TTC549 (cell line): Measurements from ENCODE around the gene PITPNM2.

ENCODE experiments used
- FAIRE-seq: peaks from 2 replicates; lab custom pipeline; 2012; peaks lifted over from hg19 to GRCh38; lab: Jason Lieb, UNC

The PITPNM2 gene

GRCh38 chr12:123143736-123144461 is 7.0 kb downstream of the PITPNM2 start:
- no peak for FAIRE-seq

DNA sequence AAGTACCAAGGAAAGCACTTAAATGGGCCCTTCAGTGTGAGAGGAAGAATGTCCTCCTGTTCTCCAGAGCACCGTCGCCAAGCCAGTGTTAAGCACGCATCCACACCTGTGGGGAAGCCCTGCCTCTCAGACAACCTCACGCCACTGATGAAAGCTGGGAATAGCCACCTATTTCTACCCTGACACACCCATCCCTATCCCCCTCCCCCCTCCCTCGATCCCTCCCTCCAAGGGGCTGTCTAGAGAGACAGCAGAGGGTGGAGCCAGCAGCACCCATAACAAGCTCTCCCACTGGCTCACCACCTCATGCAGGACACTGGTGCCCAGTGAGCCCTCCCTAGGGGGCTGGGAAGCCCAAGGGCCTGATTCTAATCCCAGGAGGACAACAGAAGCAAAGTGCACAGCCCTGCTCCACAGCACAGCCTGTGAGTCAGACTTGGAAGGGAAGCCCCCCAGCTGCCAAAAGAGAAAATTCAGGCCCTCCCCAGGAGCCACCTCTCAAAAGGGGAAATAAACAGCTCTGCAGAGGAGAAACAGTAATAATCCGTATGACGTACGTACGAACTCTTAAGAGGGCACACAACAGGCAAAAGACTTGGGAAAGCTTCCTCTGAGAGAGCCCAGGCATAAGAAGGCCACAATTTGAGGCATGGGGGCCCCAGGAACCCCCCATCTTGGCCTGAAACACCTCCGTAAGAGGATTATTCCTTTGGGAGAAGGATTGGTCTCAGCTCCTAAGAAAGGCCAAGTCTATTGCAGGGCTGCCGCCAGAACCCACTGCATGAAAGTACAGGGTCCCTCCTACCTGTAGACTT is 7.8 kb downstream of the PITPNM2 start:
- no peak for FAIRE-seq

- no peak for FAIRE-seq
Observed at GRCh38 chr12:123142518-123142840, 8.4 kb downstream of the PITPNM2 start.

DNA sequence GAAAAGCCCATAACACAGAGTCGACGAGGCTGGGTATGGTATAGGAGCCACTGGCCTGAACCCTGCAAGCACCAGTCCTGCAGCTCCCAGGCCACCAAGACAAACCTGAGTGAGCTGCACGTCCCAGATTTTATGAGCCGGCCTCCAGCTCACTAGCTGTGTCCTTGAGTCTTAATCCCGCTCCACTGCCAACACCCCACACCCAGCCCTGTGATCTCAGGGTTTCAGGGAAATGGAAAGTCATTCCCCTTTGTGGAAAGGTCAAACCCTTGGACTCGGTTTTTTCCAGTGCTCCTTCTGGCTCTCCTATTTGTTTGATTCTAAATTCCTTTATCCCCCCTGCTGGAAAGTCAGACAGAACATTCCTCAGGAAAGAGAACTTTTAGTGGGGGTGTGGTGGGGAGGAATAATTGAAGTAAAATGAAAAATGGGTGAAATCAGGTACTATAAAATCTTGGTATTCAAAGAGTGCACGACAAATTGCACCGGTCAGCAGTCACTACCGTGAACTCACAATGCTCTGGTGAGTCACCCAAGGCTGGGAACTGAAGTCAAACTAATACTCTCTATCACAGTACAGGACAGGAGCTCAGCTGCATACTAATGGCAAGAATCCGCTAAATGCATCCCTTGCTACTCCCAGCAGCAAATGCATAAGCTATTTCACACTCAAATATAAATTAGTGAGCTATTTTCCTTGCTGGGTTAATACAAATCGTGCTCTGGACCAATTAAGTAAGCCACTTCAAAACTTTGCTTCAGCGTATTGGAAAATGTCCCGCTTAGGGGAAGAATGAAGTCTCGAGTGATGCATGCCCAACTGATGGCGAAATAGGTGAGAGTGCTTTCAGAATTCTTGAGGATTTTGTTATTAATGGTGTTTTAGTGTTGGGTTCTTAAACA is 9.0 kb downstream of the PITPNM2 start:
- FAIRE-seq = no peak

- no peak for FAIRE-seq
Observed at GRCh38 chr12:123140676-123141614, 9.9 kb downstream of the PITPNM2 start.

GRCh38 chr12:123139926-123140675 is 10.8 kb downstream of the PITPNM2 start:
- no peak for FAIRE-seq

- FAIRE-seq = no peak
Observed at GRCh38 chr12:123135688-123136087, 15.2 kb downstream of the PITPNM2 start.

DNA sequence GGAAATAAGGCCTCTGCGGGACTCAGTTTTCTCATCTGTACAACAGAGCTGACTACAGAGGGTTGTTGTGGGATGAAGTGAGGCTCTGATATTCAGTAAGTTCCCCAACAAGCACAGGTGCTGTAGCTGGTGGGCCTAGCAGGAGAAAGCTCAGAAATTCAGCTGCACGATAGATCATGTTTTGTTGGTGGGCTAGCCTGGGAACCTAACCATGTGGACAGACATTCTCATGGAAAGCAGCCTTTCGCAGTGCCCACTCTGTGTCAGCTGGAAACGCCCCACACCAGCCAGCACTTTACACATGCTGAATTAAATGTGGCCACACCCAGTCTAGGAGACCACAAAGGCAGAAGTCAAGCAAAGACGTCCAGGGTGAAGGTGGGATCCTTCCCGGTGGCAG is 16.1 kb downstream of the PITPNM2 start:
- FAIRE-seq = no peak

DNA sequence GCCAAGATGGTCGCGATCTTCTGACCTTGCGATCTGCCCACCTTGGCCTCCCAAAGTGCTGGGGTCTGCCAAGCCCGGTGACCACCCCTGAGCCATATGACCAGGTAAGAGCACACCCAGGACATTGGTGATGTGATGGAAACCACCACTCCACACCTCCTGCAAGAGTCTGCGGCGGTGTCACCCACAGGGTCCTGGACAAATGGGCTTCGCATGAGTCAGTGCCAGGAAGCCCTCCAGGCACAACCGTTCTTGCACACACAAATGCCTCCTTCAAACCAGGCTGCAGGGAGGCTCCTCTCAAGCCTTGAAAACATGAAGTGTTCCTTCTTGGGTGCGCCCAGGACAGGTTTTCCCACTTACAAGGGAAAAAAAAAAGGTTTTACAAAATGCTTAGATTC is 16.6 kb downstream of the PITPNM2 start:
- FAIRE-seq = no peak

DNA sequence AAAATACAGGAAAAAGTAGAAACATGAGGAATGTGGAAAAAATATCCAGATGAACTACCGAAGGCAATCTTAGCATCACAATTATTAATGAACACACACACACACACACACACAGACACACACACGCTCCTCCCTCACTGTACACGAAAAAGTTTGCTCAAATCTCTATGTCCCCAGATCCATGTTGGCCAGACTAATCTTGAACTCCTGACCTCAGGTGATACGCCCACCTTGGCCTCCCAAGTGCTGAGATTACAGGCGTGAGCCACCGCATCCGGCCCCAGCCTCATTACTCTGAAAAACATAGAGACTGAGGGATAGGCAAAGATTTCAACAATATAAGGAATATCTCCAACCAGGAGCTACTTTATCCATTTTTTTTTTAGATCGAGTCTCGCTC is 17.2 kb downstream of the PITPNM2 start:
- no peak for FAIRE-seq

GRCh38 chr12:123132951-123133619 is 17.8 kb downstream of the PITPNM2 start:
- no peak for FAIRE-seq

DNA sequence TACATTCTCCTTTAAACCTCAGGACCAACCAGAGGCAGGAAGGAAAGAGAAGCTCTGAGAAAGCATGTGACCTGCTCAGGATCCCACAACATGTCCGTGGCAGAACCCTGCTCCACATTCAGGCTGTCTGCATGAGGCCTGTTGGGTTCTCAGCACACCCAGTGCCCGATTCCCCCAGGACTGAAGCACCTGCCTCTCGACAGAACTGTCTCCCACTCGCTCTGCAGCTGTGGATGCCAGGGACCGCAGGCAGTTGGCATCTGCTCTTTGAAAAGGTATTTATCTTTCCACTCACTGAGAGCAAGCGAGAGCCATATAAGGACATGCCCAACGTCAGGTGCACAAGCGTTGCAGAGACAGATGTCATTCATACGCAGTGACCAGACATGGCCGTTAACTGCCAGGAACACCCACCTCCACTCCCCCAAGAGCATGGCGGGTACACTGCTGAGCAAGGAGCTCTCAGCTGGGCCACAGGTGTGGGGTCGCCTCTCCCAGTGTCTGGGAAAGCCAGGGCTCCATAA is 18.9 kb downstream of the PITPNM2 start:
- no peak for FAIRE-seq

DNA sequence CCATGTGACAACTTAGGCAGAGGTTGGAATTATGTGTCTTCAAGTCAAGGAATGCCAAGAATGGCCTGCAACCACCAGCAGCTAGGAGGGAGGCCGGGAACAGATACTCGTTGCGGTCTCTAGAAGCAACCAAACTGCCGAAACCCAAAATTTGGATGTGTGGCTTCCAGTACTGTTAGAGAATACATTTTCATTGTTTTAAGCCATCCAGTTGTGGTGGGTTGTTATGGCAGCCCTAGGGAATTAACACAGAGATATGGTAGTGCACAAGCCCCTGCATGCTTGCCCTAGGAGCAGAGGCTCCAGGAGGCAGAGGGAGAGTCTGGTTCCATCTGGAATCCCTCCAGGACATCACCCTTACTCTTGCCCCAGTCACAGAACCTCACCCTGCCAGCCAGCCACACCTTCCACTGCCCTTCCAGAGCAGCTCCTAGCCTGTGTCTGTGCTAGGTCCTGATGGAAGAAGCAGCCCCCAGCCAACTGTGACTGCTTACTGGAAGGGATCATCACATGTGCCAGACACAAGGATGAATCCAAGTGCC is 19.5 kb downstream of the PITPNM2 start:
- no peak for FAIRE-seq

GRCh38 chr12:123129621-123130020 is 21.3 kb downstream of the PITPNM2 start:
- no peak for FAIRE-seq

GRCh38 chr12:123127182-123127495 is 23.8 kb downstream of the PITPNM2 start:
- no peak for FAIRE-seq

GRCh38 chr12:123126294-123127181 is 24.4 kb downstream of the PITPNM2 start:
- peak; percentile 3 for FAIRE-seq

- FAIRE-seq = no peak
Observed at GRCh38 chr12:123122626-123123025, 28.3 kb downstream of the PITPNM2 start.

- no peak for FAIRE-seq
Observed at GRCh38 chr12:123121670-123122069, 29.2 kb downstream of the PITPNM2 start.
